Vagina (tissue), 2 donors: ENCODE results near the gene DNMT1.

Experiments used
- POLR2A ChIP-seq, 2 donors: fragments of 450-650 bp; IDR thresholded peaks; one replicate each; pipeline ENCODE4 v1.6.1; 2017; ENCODE audit warnings: antibody characterized with exemption in 2 of 2, mild to moderate bottlenecking in 2 of 2, moderate library complexity in 2 of 2
- POLR2AphosphoS5 ChIP-seq, 2 donors: sonication (generic); formaldehyde crosslinking; IDR thresholded peaks; one replicate each; pipeline ENCODE4 v1.9.0; 2017; ENCODE audit warnings: antibody characterized with exemption in 2 of 2, mild to moderate bottlenecking in 2 of 2, low read depth in 1 of 2; ENCODE audit not compliant: insufficient read depth in 1 of 2
- TF ChIP-seq, protein P1 (sequence below), 3 experiments: fragments of 450-650 bp in 2 of 3; fragments of 200-600 bp in 1 of 3; sonication (generic) in 1 of 3; IDR thresholded peaks; one replicate each; pipeline ENCODE4 v1.5.1; 2017 to 2019; ENCODE audit warnings: antibody characterized with exemption in 3 of 3, mild to moderate bottlenecking in 2 of 3, moderate library complexity in 2 of 3

DNA sequence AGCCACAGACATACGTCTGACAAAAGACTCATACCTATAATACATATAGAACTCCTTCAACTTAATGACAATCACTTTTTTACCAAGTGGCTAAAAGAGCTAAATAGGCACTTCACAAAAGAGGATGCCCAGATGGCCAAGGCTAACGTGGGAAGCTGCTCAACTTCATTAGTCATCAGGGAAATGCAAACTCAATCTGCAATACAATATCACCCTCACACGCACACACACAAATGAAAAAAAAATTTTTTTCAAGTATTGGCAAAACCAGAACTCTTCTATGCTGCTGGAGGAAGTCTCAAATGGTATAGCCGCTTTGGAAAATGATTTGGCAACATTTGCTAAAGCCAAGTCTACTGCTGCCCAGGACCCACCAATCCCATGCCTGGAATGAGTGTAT is 14.6 kb upstream of the DNMT1 start:
- TF ChIP-seq, protein P1, sequence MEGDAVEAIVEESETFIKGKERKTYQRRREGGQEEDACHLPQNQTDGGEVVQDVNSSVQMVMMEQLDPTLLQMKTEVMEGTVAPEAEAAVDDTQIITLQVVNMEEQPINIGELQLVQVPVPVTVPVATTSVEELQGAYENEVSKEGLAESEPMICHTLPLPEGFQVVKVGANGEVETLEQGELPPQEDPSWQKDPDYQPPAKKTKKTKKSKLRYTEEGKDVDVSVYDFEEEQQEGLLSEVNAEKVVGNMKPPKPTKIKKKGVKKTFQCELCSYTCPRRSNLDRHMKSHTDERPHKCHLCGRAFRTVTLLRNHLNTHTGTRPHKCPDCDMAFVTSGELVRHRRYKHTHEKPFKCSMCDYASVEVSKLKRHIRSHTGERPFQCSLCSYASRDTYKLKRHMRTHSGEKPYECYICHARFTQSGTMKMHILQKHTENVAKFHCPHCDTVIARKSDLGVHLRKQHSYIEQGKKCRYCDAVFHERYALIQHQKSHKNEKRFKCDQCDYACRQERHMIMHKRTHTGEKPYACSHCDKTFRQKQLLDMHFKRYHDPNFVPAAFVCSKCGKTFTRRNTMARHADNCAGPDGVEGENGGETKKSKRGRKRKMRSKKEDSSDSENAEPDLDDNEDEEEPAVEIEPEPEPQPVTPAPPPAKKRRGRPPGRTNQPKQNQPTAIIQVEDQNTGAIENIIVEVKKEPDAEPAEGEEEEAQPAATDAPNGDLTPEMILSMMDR (IDR thresholded peaks at IDR 0.05) = no peak
- TF ChIP-seq POLR2A (IDR thresholded peaks at IDR 0.05) (no peak), POLR2AphosphoS5 (IDR thresholded peaks at IDR 0.05; ENCODE audit: insufficient read depth in 1 of 2, low read depth in 1 of 2) (no peak)
